ENCODE results near the gene KBTBD6.

DNA sequence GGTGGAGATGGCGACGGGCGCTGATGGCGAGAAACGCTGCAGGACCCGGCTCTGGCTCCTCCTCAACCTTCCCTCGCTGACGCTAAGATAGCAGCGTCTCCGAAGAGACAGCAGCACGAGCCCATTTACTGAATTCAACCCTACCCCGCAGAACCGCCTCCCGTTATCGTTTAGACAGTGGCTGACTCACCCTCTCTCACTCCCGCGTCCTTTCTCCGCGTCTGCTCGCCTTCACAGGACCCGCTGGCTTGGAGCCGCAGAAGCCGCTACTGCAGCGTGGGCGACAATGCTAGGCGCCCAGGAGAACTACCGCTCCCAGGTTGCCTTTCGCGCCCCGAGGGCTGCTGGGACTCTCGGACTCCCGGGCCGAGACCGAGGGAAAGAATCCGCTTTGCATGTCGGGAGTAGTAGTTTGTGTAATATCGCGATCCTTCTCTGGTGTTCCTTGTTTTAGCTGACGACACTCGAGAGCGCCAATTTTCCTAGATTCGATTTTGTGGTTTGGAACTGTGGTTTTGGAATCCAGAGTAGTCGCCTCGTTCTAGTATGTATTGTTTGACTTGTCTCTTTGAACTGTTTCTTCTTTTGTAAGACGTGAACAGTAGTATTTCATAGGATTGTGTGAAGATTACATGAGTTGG, at the start of gene KBTBD6:
- no peak for TF ChIP-seq CTCF (IDR thresholded peaks at IDR 0.05; ENCODE audit: borderline replicate concordance, extremely low read depth, low read length, poor library complexity, severe bottlenecking)
- TF ChIP-seq EZH2 (IDR thresholded peaks at IDR 0.05; ENCODE audit: borderline replicate concordance, low read depth, low read length, severe bottlenecking), result no peak

Measured in DND-41 (cell line).